Ovary (tissue), 9 donors: ENCODE data around the gene GABRG3. TPM values are rescaled to one million over a fixed set of nuclear protein-coding genes. Genes with fewer than 3 reads are reported as not detected.

ENCODE experiments used
- DNase-seq, 5 donors: peaks; one replicate each; pipeline ENCODE4 v3.0.0-alpha.2; 2019 to 2020
- H3K27ac ChIP-seq, 2 donors: fragments of 200-600 bp; one replicate each; pipeline versions ENCODE4 v1.5.1 to v1.8.0; 2019 to 2022
- H3K27me3 ChIP-seq: fragments of 200-600 bp; one replicate; pipeline ENCODE4 v1.8.0; 2022
- H3K36me3 ChIP-seq: fragments of 200-600 bp; sonication (generic); one replicate; pipeline ENCODE4 v1.5.1; 2019
- H3K4me1 ChIP-seq: one replicate; pipeline ENCODE4 v1.8.1; 2013; ENCODE audit warnings: mild to moderate bottlenecking, moderate library complexity; ENCODE audit not compliant: insufficient read depth
- H3K4me3 ChIP-seq: fragments of 200-600 bp; sonication (generic); one replicate; pipeline ENCODE4 v1.5.1; 2017
- H3K9me3 ChIP-seq, 2 donors: fragments of 200-600 bp in 1 of 2; sonication (generic) in 1 of 2; one replicate each; pipeline versions ENCODE4 v1.5.1 to v1.8.1; 2013 to 2019; ENCODE audit warnings: mild to moderate bottlenecking in 1 of 2, moderate library complexity in 1 of 2
- EP300 ChIP-seq: sonication (generic); formaldehyde crosslinking; IDR thresholded peaks from one replicate; pipeline ENCODE4 v1.6.1; 2017; ENCODE audit warnings: antibody characterized with exemption
- POLR2A ChIP-seq: fragments of 450-650 bp; IDR thresholded peaks from one replicate; pipeline ENCODE4 v1.6.1; 2017; ENCODE audit warnings: antibody characterized with exemption, mild to moderate bottlenecking, moderate library complexity
- WGBS, 3 donors: extraction: QIAGEN DNeasy Blood & Tissue Kit in 1 of 3; methylation state at CpG; one replicate each; pipeline versions ENCODE4 v1.1.5 to v1.1.7; 2013 to 2017; 5-methylcytosine and 5-hydroxymethylcytosine counted together
- intact Hi-C, 4 donors: fragments of 100-400 bp; cut with DNase I; formaldehyde crosslinking; loops; one replicate each; pipeline versions ENCODE4 v1.11.0 to v1.15.1; 2022 to 2023
- polyA plus RNA-seq, 2 donors: library from polyadenylated mRNA; stranded (reverse); fragments of 200-250 nt in 1 of 2; fragments of 350-450 nt in 1 of 2; fragmentation: Illumina TruSeq in 1 of 2; extraction: RNeasy Lipid Tissue Mini Kit (QIAGEN cat#74804) in 1 of 2; gene quantifications; one replicate each; pipeline ENCODE4 v1.2.3, GENCODE V29; 2013 to 2014
- total RNA-seq, 7 donors: library from RNA; depleted of rRNA in 2 of 7; stranded (reverse); fragments of >200 nt in 2 of 7; fragmentation: NEBNext Ultra II Directional in 3 of 7; extraction: Animal tissue kit (Norgen Biotek cat#: 25700) in 3 of 7; gene quantifications; one replicate each; pipeline versions ENCODE4 v1.1.0 to v1.2.4, GENCODE V29; 2016 to 2023
- TF ChIP-seq, protein P1 (sequence below), 3 donors: fragments of 450-650 bp in 2 of 3; fragments of 200-600 bp in 1 of 3; IDR thresholded peaks; one replicate each; pipeline versions ENCODE4 v1.5.1 to v1.8.0; 2016 to 2022; ENCODE audit warnings: antibody characterized with exemption in 3 of 3, mild to moderate bottlenecking in 1 of 3
- donor health status: DM: no; HTN: no; CAD: no; lungs with moderate emphysema.
- donor health status: DM: no; HTN: no; CAD: no.
- donor health status: Bipolar disorder and iron deficiency.
- donor health status: DM: yes; HTN: yes; CAD: no.
- donor health status: DM: no; HTN: no; CAD: no.
- donor health status: DM: yes; HTN: yes; CAD: no.

Gene GABRG3
- total and polyA plus RNA-seq, 9 donors, result 0.01 to 0.18 (median 0.13) TPM; not detected in 6

DNA sequence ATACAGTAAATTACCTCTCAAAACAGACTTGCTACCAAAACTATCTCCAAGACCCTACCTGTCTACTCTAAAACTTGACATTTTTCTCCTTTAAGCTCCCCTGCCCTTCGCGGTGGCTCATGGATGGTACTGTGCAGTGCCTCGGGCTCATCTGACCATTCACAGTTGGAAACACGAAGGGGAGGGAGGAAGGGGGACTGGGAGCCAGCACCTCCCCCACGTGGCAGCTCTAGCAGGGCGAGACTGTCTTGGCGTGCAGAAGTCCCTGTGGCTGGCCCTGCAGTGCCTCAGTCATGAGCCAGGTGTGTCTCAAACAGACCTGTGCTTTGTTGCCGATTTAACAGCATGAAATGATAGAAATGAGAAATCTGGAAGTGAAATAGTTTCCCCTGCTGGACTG, 372.0 kb downstream of the GABRG3 start:
- no peak overlapping the region for H3K27ac ChIP-seq
- H3K4me3 ChIP-seq, result no peak overlapping the region
- DNase-seq, result no peak
- H3K36me3 ChIP-seq, result no peaks in the 10 kb centered on the region
- no peaks in the 10 kb centered on the region for H3K27me3 ChIP-seq
- TF ChIP-seq, protein P1, sequence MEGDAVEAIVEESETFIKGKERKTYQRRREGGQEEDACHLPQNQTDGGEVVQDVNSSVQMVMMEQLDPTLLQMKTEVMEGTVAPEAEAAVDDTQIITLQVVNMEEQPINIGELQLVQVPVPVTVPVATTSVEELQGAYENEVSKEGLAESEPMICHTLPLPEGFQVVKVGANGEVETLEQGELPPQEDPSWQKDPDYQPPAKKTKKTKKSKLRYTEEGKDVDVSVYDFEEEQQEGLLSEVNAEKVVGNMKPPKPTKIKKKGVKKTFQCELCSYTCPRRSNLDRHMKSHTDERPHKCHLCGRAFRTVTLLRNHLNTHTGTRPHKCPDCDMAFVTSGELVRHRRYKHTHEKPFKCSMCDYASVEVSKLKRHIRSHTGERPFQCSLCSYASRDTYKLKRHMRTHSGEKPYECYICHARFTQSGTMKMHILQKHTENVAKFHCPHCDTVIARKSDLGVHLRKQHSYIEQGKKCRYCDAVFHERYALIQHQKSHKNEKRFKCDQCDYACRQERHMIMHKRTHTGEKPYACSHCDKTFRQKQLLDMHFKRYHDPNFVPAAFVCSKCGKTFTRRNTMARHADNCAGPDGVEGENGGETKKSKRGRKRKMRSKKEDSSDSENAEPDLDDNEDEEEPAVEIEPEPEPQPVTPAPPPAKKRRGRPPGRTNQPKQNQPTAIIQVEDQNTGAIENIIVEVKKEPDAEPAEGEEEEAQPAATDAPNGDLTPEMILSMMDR (IDR thresholded peaks at IDR 0.05), result no peak
- TF ChIP-seq EP300 (no peak), POLR2A (no peak)
- intact Hi-C loops, result no loop called here
- no peaks in the 10 kb centered on the region for H3K9me3 ChIP-seq
- H3K4me1 ChIP-seq, result no peaks in the 10 kb centered on the region
- WGBS, 3 donors, result 53 to 62% (median 60%) methylated on average over 8 of the region's 8 CpGs

DNA sequence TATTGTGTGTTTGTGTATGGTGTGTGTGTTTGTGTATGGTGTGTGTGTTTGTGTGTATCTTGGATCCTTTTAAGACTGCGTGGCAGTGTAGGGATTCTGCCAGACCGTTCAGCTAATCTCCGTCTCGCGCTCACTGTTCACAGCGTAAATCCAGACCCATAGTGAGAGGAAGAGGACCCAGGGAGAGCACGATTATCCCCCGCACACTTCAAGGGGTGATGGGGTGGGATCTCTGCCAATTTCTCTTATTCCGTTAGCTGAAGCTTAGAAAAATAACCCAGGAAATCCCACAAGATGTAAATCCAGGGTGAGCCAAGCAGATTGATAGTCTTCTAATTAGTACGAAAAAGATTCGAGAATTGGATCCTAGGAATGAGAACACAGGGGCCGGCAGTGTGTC, 381.2 kb downstream of the GABRG3 start:
- Histone ChIP-seq H3K27ac (no peak overlapping the region), H3K36me3 (no peaks in the 10 kb centered on the region), H3K27me3 (no peaks in the 10 kb centered on the region), H3K4me3 (no peak overlapping the region), H3K4me1 (no peaks in the 10 kb centered on the region), H3K9me3 (no peaks in the 10 kb centered on the region)
- no peak for DNase-seq
- TF ChIP-seq POLR2A, result no peak
- TF ChIP-seq EP300, result no peak
- TF ChIP-seq, protein P1 (IDR thresholded peaks at IDR 0.05), result no peak
- intact Hi-C loops, result no loop called here
- WGBS, 3 donors, result 53 to 66% (median 59%) methylated on average over 12 of the region's 12 CpGs

DNA sequence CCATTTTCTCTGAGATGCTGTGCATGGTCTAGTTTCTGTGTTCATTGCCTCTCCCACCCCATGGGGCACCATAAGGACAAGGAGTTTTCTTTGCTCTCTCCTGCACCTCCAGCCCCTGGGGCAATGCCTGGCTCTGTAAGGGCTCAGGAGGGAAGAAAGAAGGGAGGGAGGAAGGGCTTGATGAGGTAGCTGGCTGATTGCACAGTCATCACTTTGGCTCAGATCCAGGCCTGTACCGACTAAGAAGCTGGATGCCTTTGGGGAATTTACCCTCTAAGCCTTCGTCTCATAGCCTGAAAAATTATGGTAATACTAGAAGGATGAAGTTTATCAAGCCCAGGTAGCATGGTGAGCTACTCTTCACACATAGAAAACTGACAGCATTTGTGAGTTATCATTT, 382.9 kb downstream of the GABRG3 start:
- 42 to 48% (median 43%) methylated on average over 2 of the region's 2 CpGs for whole genome bisulfite sequencing, 3 donors
- H3K4me1 ChIP-seq, result no peaks in the 10 kb centered on the region
- H3K27ac ChIP-seq, result no peak overlapping the region
- H3K36me3 ChIP-seq, result no peaks in the 10 kb centered on the region
- no peaks in the 10 kb centered on the region for H3K9me3 ChIP-seq
- H3K27me3 ChIP-seq, result no peaks in the 10 kb centered on the region
- DNase-seq, result no peak
- TF ChIP-seq POLR2A, result no peak
- TF ChIP-seq, protein P1 (IDR thresholded peaks at IDR 0.05), result no peak
- intact Hi-C loops, result no loop called here
- H3K4me3 ChIP-seq, result no peak overlapping the region

DNA sequence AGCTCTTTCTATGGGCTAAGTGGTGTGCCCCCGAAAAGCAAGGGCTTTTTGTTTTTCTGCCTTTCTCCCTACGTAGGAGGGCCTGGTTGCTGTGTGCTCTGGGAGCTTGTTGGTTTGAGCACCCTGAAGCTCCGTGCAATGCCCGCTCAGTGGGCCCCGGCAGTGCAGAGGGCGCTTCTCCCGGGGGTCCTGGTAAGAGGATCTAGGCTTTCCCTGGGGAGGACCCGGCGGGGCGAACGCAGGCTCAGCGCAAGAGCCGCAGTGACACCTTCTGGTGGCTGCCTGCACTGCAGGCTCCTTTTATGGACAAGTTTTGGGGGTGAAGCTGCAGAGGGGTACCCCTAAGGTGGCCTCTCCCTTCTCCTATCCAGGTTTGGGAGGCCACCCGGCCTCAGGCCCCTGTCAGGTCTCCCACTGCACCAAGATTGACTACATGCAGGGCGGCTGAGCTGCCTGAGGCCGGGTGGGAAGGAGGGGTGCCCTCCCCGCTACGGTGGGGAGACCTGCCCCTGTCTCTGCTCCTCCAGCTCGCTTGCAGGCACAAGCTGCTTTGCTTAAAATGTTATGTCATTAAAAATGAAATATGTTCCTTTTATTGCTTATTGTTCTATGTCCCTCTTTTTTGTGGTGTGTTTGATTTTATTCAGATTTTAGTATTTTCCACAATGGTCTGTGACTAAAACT, 387.9 kb downstream of the GABRG3 start:
- H3K9me3 ChIP-seq, result no peaks in the 10 kb centered on the region
- TF ChIP-seq EP300, result no peak
- intact Hi-C loops, result no loop called here
- H3K27me3 ChIP-seq, result no peaks in the 10 kb centered on the region
- no peaks in the 10 kb centered on the region for H3K36me3 ChIP-seq
- H3K27ac ChIP-seq, result no peak overlapping the region
- WGBS, 3 donors, result 22 to 28% (median 24%) methylated on average over 19 of the region's 19 CpGs
- DNase-seq, result no peak
- H3K4me3 ChIP-seq, result no peak overlapping the region
- no peaks in the 10 kb centered on the region for H3K4me1 ChIP-seq

DNA sequence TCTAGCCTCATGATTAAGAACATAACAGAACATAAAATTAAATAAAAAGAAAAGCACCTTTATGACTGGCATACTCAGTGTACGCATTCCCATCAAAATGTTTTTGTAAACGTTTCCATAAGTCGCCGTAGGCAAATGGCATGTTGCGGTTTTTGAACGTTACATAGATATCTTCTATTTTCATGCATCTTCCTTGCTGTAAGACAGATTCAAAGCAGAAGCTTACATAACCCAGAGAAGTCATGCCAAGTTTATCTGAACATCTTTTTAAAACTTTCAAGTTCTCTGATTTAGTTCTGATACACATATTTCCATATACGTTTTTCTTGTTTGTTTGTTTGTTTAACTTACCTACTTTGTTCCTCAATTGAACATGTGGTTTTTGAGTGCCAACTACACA, 388.6 kb downstream of the GABRG3 start:
- Histone ChIP-seq H3K27ac (no peak overlapping the region), H3K9me3 (no peaks in the 10 kb centered on the region), H3K36me3 (no peaks in the 10 kb centered on the region), H3K4me3 (no peak overlapping the region), H3K27me3 (no peaks in the 10 kb centered on the region), H3K4me1 (no peaks in the 10 kb centered on the region)
- TF ChIP-seq EP300, result no peak
- TF ChIP-seq POLR2A, result no peak
- TF ChIP-seq, protein P1 (IDR thresholded peaks at IDR 0.05), result no peak
- no peak for DNase-seq
- 79 to 85% (median 83%) methylated on average over 7 of the region's 7 CpGs for WGBS, 3 donors
- intact Hi-C loops, result no loop called here
